Sigmoid colon (tissue), 4 donors: Measurements from ENCODE around the gene DDN.

Experiments
- CTCF ChIP-seq, 4 experiments: fragments of 450-650 bp in 3 of 4; fragments of 200-600 bp in 1 of 4; IDR thresholded peaks; one replicate each; pipeline ENCODE4 v1.5.1; 2016 to 2019; ENCODE audit warnings: antibody characterized with exemption in 4 of 4, mild to moderate bottlenecking in 3 of 4, moderate library complexity in 2 of 4
- EP300 ChIP-seq, 4 donors: sonication (generic); formaldehyde crosslinking; IDR thresholded peaks; one replicate each; pipeline ENCODE4 v1.6.1; 2017; ENCODE audit warnings: antibody characterized with exemption in 4 of 4

- TF ChIP-seq CTCF (IDR thresholded peaks at IDR 0.05) (no peak), EP300 (IDR thresholded peaks at IDR 0.05) (no peak)
Measured at GRCh38 chr12:49008943-49009342, 9.8 kb upstream of the DDN start.
